ENCODE measurements around the gene TAF13. TPM values are rescaled to one million over a fixed set of nuclear protein-coding genes. Genes with fewer than 3 reads are reported as not detected.

Gene TAF13
- total RNA-seq, 1 experiment from 2014 or later: 45.2 TPM

DNA sequence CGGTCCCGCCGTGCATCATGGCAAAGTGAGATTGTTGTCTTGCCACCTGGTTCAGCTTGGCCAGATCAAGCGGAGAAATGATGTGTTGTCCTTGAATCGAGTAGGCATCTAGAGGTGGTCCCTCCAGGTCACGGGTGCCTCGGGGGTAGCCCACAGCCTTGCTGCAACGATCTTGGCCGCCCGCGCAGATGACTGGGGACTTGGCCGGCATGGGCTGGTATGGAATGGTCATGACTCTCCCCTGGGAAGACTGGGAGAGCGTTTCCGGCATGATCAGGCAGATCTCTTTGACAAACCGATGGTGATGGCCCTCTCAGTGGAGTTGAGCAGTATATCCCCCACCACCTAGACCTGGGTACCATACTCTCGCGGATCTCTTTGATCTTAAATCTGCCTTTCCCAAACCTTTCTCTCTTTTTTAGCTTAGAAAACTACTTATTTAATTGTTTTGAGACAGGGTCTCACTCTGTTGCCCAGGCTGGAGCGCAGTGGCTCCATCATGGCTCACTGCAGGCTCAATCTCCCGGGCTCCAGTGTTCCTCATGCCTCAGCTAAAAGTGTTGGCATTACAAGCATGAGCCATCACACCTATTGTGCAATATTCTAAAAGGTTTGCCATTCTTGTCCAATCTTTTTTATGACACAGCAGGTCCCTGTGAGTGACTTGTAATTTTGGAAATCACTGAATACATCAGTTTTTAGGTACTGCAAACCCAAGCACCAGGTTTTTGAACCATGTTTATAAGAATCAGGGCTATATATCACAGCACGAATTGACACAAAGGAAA is 28.8 kb upstream of the TAF13 start:
- DNase-seq: peak; percentile 36
- no peaks in the 10 kb centered on the region for H3K36me3 ChIP-seq (replicated peaks; ENCODE audit: control insufficient read depth, insufficient read depth, low read length)
- no peak overlapping the region for H3K4me3 ChIP-seq (ENCODE audit: insufficient read depth, low read depth, low read length)
- H3K27me3 ChIP-seq (ENCODE audit: control insufficient read depth, insufficient read depth, low read length): no peaks in the 10 kb centered on the region; the same call in 1 of the 2 replicates

DNA sequence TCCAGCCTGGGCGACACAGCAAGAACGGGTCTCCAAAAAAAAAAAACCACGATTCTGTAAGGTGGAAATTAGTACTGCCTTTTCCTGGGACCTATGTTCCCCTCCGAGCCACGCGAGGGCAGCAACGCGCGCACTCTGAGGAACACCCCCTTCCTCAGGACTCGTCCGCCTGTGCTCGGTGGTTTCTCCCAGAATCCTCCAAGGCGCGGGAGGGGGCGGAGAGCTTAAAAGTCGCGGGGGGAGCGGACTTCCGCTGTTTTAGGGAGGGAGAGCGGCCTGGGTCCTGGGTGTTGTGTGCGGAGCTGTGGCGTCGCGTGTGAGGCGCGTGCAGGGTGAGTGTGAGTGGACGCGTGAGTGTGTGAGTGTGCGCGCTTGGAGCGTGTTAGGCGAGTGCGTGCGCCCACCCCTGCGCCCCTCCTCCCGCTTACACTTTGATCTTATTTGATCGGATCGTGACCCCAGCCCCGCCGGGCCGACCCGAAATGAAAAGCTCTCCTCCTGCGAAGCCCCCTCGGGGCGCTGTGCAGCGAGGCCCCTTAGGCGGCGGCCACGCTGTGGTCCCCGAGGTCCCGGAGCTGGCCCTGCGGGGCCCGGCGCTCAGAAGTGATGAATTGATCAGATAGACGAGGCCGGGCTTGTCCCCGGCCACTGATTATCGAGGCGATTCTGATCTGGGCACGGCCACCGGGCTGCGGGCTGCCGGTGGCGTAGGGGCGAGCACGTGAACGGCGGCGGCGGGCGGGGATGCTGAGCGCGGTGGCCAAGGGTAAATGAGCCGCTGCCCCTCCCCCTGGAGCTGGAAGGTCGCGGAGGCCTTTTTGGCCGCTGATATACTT is 24.4 kb upstream of the TAF13 start:
- no peaks in the 10 kb centered on the region for H3K27me3 ChIP-seq (ENCODE audit: control insufficient read depth, insufficient read depth, low read length)
- peak; percentile 96 for DNase-seq
- H3K4me3 ChIP-seq (ENCODE audit: insufficient read depth, low read depth, low read length): peak overlapping the region; percentile 100
- no peaks in the 10 kb centered on the region for H3K36me3 ChIP-seq (replicated peaks; ENCODE audit: control insufficient read depth, insufficient read depth, low read length)

DNA sequence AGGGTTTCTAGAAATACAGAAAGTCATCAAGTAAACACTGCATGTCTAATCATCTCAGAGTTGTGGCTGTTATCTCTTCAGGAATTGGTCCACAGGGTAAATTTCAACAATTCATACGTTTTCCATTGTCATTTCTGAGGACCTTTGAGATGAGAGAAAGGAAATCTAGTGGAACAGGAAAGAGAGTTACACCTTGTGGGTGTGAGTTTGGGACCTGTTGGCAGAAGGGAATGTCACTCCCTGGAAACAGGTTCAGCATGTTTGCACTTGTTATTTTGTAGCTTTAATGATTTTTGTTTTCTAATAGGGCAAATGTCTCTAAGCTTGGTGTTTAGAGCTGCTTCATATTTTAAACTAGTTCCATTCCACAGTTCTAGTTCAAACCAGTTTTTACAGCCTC is 20.3 kb upstream of the TAF13 start:
- H3K27me3 ChIP-seq (ENCODE audit: control insufficient read depth, insufficient read depth, low read length): no peaks in the 10 kb centered on the region
- no peak for DNase-seq
- no peak overlapping the region for H3K4me3 ChIP-seq (ENCODE audit: insufficient read depth, low read depth, low read length)
- no peaks in the 10 kb centered on the region; the same call in 1 of the 2 replicates for H3K36me3 ChIP-seq (replicated peaks; ENCODE audit: control insufficient read depth, insufficient read depth, low read length)

DNA sequence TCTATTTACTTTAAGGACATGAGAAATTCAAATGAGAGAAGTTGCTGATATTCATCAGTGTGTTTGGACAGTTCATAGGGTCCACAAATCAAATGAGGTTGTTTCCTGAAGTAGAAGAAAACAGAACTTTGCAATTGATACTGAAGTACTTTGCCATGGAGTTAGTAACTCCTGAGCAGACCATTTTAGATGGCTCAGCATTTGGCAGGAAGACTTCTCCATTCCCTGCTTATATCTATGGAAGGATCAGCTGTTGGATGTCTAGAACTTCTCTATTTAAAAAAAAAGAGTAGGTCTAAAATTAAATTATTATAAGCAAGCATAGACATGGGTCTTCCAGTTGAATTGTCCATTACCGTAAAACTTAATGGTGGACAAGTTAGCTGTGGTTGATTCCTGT is 19.8 kb upstream of the TAF13 start:
- Histone ChIP-seq H3K4me3 (ENCODE audit: insufficient read depth, low read depth, low read length) (no peak overlapping the region), H3K27me3 (ENCODE audit: control insufficient read depth, insufficient read depth, low read length) (no peaks in the 10 kb centered on the region), H3K36me3 (replicated peaks; ENCODE audit: control insufficient read depth, insufficient read depth, low read length) (no peaks in the 10 kb centered on the region; the same call in 1 of the 2 replicates)
- no peak for DNase-seq

DNA sequence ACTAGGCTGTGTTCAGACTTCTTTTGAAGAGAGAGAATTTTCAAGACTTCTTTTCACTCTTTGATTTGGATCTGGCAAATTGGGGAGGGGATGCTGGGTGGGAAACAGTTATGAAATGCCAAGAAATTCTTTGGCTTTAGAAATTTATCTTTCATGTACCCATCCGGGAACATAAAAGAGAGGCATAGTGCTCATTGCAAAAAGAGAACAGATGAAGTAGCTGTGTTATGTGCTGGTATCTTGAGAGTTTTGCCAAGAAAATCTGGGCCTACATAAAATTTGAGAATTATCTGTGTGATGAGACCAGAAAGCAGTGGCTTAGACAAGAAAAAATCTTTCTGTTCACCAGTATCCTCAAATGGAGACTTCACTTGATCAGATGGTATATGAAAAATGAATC is 19.1 kb upstream of the TAF13 start:
- no peaks in the 10 kb centered on the region; the same call in 1 of the 2 replicates for H3K36me3 ChIP-seq (replicated peaks; ENCODE audit: control insufficient read depth, insufficient read depth, low read length)
- no peaks in the 10 kb centered on the region for H3K27me3 ChIP-seq (ENCODE audit: control insufficient read depth, insufficient read depth, low read length)
- H3K4me3 ChIP-seq (ENCODE audit: insufficient read depth, low read depth, low read length): no peak overlapping the region
- DNase-seq: no peak

DNA sequence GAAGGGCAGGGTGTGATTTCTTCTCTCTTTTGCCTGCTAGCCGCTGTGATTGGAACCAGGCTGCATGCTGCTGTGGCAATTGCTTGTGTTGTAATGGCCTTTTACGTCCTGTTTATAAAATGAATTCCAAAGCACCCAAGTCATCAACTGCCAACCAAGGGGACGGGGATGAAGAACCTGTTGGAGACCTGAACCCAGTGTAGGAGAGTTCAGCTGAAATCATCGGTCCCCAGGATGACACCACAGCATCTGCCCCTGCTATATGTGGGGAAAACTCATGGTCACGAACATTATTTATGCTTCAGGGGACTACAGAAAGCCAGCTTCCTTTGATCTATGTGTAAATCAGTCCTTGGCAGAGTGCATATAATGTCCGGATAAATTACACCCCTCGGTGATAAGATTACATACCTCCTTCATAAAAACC is 18.6 kb upstream of the TAF13 start:
- no peaks in the 10 kb centered on the region for H3K27me3 ChIP-seq (ENCODE audit: control insufficient read depth, insufficient read depth, low read length)
- no peak for DNase-seq
- H3K36me3 ChIP-seq (replicated peaks; ENCODE audit: control insufficient read depth, insufficient read depth, low read length): no peaks in the 10 kb centered on the region; the same call in 1 of the 2 replicates
- H3K4me3 ChIP-seq (ENCODE audit: insufficient read depth, low read depth, low read length): no peak overlapping the region

DNA sequence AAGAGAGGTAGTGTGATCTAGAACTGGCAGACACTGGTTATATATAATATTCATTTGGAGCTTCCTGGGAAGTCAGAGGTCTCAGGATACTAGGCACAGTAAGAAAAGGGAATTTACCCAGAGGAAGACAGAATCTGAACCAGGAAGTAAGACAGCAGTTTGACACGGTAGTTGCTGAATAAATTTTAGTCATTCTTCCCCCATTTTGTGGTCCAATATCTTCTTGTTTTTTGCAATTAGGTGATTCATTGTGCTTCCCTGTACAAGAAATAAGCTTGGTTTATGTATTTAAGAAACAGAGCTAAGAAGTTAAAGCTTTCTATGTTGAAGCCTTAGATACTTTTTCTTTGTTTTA is 16.0 kb upstream of the TAF13 start:
- Histone ChIP-seq H3K27me3 (ENCODE audit: control insufficient read depth, insufficient read depth, low read length) (no peaks in the 10 kb centered on the region), H3K36me3 (replicated peaks; ENCODE audit: control insufficient read depth, insufficient read depth, low read length) (no peaks in the 10 kb centered on the region; the same call in 1 of the 2 replicates), H3K4me3 (ENCODE audit: insufficient read depth, low read depth, low read length) (peak overlapping the region; percentile 79)
- no peak for DNase-seq

DNA sequence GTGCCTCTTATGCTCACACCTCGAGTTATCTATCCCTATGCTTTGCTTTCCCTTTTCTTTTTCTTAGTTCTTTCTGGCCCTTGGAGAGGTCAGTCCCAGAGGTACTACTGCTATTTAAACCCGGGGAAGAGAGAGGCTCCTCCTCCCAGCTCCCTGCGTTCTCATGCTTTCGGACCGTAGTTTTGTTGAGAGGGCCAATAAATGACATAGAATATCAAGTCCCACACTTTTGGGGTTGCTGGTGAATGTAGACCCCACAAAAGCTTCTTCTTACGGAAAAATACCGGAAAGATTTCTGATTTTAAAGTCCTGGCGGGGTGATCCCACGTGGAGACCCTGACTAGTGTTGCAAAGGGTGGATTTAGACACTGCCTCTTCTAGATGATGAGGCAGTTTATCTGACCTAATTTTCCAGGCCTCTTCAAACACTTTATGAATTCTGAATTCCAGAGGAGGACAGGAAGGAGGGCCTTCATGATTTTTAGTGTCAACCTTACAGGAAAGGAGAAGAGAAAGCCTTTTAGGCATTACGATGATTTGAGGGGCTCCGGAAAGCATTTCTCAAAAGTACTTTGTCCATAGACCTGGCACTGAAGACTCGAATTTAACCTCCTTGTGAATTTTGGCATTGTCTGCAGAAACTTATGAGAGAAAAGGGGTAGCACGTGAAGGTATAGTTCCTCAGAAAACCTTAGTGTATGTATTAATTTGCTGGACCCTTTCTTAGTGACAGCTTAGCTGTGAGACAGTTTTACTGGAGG is 15.5 kb upstream of the TAF13 start:
- Histone ChIP-seq H3K36me3 (replicated peaks; ENCODE audit: control insufficient read depth, insufficient read depth, low read length) (no peaks in the 10 kb centered on the region; the same call in 1 of the 2 replicates), H3K4me3 (ENCODE audit: insufficient read depth, low read depth, low read length) (peak overlapping the region; percentile 79), H3K27me3 (ENCODE audit: control insufficient read depth, insufficient read depth, low read length) (no peaks in the 10 kb centered on the region)
- peak; percentile 75 for DNase-seq

DNA sequence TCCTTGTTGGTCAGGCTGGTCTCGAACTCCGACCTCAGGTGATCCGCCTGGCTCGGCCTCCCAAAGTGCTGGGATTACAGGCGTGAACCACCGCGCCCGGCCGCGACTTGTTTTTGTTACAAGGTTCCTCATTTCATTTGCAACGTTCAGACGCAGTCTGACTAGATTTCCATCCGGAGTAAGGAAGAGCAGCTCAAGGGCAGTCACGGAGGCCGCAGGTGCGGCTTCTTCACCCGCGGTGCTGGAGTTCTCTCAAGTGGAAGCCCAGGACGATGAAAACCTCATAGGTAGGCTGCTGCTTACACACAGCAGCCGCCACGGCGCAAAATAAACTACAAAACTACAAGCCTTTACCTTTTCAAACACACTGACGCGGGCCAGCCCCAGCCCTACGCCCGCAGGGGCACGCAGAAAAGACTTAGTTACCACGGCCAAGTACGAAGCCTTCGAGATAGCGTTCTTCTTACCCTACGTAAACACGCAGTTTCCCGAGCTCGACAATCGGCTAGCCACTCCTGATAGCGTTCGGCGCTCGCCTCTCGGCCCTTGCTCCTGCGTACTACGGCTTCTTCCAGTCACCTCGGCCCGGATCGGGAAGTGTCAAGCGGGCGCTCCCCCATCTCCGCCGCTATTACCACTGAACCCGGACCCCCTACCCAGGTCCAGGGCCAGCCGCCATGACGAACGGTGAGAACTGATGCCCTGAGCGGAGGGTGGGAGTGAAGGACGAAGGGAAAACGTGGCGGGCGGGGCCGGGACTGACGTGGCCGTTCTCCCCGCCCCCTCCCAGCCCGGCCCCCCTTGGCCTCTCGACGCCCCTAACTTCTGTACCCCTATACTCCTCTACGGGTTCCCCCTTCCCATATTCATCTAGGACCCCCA is 14.6 kb upstream of the TAF13 start, which contains the start of gene TMEM167B:
TSS of gene TMEM167B (plus strand) at position 569 of the 882 bp plus-strand sequence. CDS start at position 678, 109 bp downstream.
- peak; percentile 90 for DNase-seq
- Histone ChIP-seq H3K36me3 (replicated peaks; ENCODE audit: control insufficient read depth, insufficient read depth, low read length) (no peaks in the 10 kb centered on the region; the same call in 1 of the 2 replicates), H3K27me3 (ENCODE audit: control insufficient read depth, insufficient read depth, low read length) (no peaks in the 10 kb centered on the region), H3K4me3 (ENCODE audit: insufficient read depth, low read depth, low read length) (peak within 1 kb of the TSS; percentile 79)

DNA sequence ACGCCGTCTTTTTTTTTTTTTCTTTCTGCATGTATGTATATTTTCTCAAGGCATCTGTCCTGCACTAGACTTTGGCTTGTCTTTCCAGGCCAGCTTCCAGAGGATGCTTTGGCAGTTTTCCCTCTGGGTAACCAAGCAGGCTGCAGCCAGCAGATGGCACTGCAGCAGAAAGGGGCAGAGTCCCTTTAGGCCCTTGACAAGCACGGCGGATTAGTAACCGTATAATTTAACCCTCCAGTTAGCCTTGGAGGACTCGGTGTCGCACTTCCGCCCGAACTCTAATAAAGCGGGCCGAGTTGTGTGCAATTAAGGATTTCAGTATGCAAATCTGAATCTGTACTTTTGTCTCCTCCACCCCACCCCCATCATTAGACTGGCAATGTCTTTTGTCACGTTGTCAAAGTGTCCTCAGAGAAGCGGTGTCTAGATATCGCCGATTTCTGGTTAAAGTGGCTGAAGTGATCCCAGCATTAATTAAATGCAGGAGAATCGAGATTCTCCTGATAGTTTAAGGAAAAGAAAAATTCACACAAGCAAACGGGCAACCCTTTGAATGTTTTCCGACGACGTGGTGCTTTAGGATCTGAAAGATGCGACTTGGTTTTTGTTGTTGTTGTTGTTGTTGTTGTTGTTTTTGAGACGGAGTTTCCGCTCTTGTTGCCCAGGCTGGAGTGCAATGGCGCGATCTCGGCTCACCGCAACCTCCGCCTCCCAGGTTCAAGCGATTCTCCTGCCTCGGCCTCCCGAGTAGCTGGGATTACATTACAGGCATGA is 13.6 kb upstream of the TAF13 start:
- Histone ChIP-seq H3K27me3 (ENCODE audit: control insufficient read depth, insufficient read depth, low read length) (no peaks in the 10 kb centered on the region), H3K36me3 (replicated peaks; ENCODE audit: control insufficient read depth, insufficient read depth, low read length) (no peaks in the 10 kb centered on the region; the same call in 1 of the 2 replicates), H3K4me3 (ENCODE audit: insufficient read depth, low read depth, low read length) (peak overlapping the region; percentile 79; the same call in 1 of the 2 replicates)
- peak; percentile 86 for DNase-seq

DNA sequence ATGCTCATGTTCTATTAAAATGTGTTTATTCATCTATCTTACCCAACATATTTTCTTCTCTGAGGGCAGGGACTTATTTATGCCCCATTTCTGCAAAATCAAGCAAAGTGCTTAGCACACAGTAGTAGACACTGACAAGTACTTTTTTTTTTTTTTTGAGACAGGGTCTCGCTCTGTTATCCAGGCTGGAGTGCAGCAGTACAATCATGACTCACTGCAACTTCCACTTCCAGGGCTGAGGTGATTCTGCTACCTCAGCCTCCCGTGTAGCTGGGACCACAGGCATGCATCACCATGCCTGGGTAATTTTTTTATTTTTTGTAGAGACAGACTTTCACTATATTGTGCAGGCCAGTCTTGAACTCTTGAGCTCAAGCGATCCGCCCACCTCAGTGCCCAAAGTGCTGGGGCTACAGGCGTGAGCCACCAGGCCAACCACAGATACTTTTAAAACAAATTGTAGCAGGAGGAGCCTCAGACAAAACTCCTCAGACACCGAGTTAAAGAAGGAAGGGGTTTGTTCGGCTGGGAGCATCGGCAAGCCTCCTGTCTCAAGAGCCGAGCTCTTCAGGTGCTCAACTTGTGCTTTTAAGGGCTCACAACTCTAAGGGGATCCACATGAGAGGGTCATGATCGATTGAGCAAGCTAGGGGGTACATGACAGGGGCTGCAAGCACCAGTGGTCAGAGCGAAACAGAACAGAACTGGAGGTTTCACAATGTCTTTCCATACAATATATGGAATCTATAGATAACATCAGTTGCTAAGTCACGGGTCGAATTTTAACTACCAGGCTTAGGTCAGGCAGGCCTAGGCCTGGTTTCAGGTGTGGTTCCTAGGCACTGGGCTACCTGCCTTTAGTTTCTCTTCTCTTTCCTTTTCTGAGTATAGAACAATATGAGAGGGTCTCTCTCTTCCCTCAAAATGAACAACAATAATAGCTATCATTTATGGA is 9.0 kb upstream of the TAF13 start:
- Histone ChIP-seq H3K36me3 (replicated peaks; ENCODE audit: control insufficient read depth, insufficient read depth, low read length) (no peaks in the 10 kb centered on the region), H3K27me3 (ENCODE audit: control insufficient read depth, insufficient read depth, low read length) (no peaks in the 10 kb centered on the region), H3K4me3 (ENCODE audit: insufficient read depth, low read depth, low read length) (no peak overlapping the region)
- no peak for DNase-seq

DNA sequence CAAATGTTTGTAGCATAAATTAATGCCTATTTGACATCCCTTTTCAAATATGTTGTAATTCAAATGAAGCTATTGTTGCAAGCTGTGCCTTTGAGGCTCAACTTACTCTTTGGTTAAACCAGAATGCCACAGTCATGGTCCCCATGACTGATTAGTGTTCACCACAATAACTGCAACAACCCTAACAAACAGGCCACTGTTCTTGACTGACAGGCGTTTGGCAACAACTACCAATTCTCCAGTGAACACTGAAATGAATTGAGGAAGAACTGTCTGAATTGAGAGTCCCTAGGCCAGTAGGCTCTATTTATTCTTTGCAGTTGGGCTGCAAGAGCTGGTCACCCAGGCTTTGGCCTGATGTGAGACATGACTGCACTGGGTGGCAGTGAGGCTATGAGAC is 8.1 kb upstream of the TAF13 start:
- DNase-seq: no peak
- Histone ChIP-seq H3K27me3 (ENCODE audit: control insufficient read depth, insufficient read depth, low read length) (no peaks in the 10 kb centered on the region), H3K36me3 (replicated peaks; ENCODE audit: control insufficient read depth, insufficient read depth, low read length) (no peaks in the 10 kb centered on the region), H3K4me3 (ENCODE audit: insufficient read depth, low read depth, low read length) (no peak overlapping the region)

Measured in H7 (cell line).